ENCODE measurements around the gene ZNF284. TPM values are rescaled to one million over a fixed set of nuclear protein-coding genes. Genes with fewer than 3 reads are reported as not detected.
A peak's percentile ranks its signal among the peaks of the same experiment; 100 is the strongest.

ZNF284 gene
- polyA plus RNA-seq, 2 of the 4 experiments (the other 2 are of a cell fraction), result 1.0 to 1.2 TPM

DNA sequence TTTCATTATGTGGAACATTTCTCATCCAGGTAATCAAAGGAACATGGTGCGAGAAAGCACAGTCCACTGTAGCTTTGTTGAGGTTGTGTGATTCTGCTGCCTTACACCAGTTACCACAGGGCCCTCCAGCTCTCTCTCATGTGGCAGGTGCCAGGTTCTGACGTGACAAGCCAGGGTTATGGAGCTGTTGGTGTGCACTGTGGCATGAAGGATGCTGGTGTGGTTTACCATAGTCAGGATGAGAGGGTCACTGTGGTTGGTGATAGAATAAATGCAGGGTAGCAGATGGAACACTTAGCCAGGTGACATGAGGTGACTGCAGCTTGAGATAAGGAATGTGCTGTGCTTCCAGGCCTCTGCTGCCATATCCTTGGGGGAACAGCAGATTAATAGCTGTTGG, 12.7 kb upstream of the ZNF284 start:
- ChIA-PET POLR2A (no interaction called here), CTCF (no interaction called here)
- Histone ChIP-seq H3K9me3 (peaks cover 91% of the 10 kb centered on the region), H3K27ac (no peak overlapping the region), H3K4me2 (no peak overlapping the region), H3K4me3 (no peak overlapping the region), H3K4me1 (no peaks in the 10 kb centered on the region)
- WGBS (ENCODE audit: missing lambda C conversion rate), result 65% methylated on average over 2 of the region's 2 CpGs
- ATAC-seq, result no peak; a peak in 1 of 6 replicates
- TF ChIP-seq CBX8 (IDR thresholded peaks at IDR 0.05) (no peak), RNF2 (IDR thresholded peaks at IDR 0.05; ENCODE audit: borderline replicate concordance, low read depth) (no peak), MYC (IDR thresholded peaks at IDR 0.05; ENCODE audit: borderline replicate concordance, low read length) (no peak), EHF (CRISPR knock-in tag; IDR thresholded peaks at IDR 0.05) (no peak), ESRRA (IDR thresholded peaks at IDR 0.05; ENCODE audit: borderline replicate concordance, low read length) (no peak), SMC3 (IDR thresholded peaks at IDR 0.05) (no peak), TP53 (CRISPR knock-in tag; IDR thresholded peaks at IDR 0.05) (no peak), HOXB13 (CRISPR knock-in tag; IDR thresholded peaks at IDR 0.05; ENCODE audit: low read depth) (no peak), HEYL (CRISPR knock-in tag; IDR thresholded peaks at IDR 0.05) (no peak)
- TF ChIP-seq, protein P1, sequence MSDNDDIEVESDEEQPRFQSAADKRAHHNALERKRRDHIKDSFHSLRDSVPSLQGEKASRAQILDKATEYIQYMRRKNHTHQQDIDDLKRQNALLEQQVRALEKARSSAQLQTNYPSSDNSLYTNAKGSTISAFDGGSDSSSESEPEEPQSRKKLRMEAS (IDR thresholded peaks at IDR 0.05), result no peak
- DNase-seq (ENCODE audit: low read depth in 1 of 2, low spot score in 1 of 2), result no peak
- no peak for FAIRE-seq

DNA sequence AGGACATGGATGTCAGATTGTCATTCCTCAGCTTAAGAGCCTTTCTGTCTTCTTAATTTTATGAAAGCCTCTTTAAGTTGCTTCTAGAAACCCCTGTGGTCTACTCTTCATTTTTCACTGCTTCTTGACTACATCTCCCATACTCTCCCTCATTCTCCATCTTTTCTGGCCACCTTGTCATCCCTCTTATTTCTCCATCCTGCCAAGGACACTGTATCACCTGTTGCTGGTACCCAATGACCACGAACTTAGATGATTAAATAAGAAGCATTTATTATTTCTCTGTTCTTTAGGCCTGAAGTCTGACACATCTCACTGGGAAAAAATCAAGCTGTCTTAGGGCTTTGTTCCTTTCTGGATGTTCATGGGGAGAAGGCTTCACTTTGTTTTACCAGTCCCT, 10.9 kb upstream of the ZNF284 start:
- no peaks in the 10 kb centered on the region for H3K4me1 ChIP-seq
- no peak overlapping the region for H3K4me3 ChIP-seq
- H3K27ac ChIP-seq, result no peak overlapping the region
- H3K9me3 ChIP-seq, result peaks cover 90% of the 10 kb centered on the region
- no peak for FAIRE-seq
- no peak for TF ChIP-seq HDAC2 (IDR thresholded peaks at IDR 0.05)
- TF ChIP-seq TP53 (CRISPR knock-in tag; IDR thresholded peaks at IDR 0.05), result no peak
- TF ChIP-seq, protein P2, sequence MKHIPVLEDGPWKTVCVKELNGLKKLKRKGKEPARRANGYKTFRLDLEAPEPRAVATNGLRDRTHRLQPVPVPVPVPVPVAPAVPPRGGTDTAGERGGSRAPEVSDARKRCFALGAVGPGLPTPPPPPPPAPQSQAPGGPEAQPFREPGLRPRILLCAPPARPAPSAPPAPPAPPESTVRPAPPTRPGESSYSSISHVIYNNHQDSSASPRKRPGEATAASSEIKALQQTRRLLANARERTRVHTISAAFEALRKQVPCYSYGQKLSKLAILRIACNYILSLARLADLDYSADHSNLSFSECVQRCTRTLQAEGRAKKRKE (CRISPR knock-in tag; IDR thresholded peaks at IDR 0.05; ENCODE audit: low read depth), result no peak
- TF ChIP-seq, protein P3, sequence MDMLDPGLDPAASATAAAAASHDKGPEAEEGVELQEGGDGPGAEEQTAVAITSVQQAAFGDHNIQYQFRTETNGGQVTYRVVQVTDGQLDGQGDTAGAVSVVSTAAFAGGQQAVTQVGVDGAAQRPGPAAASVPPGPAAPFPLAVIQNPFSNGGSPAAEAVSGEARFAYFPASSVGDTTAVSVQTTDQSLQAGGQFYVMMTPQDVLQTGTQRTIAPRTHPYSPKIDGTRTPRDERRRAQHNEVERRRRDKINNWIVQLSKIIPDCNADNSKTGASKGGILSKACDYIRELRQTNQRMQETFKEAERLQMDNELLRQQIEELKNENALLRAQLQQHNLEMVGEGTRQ (IDR thresholded peaks at IDR 0.05), result no peak
- TF ChIP-seq E2F6 (IDR thresholded peaks at IDR 0.05; ENCODE audit: borderline replicate concordance, low read depth), result no peak
- no peak for TF ChIP-seq FOSL2 (IDR thresholded peaks at IDR 0.05)
- TF ChIP-seq FOSL2 (CRISPR knock-in tag; IDR thresholded peaks at IDR 0.05), result no peak
- no peak for TF ChIP-seq JUNB (IDR thresholded peaks at IDR 0.05)
- TF ChIP-seq CEBPB (IDR thresholded peaks at IDR 0.05), result no peak
- TF ChIP-seq EHF (CRISPR knock-in tag; IDR thresholded peaks at IDR 0.05), result no peak
- TF ChIP-seq JUN (IDR thresholded peaks at IDR 0.05), result no peak
- TF ChIP-seq, protein P4, sequence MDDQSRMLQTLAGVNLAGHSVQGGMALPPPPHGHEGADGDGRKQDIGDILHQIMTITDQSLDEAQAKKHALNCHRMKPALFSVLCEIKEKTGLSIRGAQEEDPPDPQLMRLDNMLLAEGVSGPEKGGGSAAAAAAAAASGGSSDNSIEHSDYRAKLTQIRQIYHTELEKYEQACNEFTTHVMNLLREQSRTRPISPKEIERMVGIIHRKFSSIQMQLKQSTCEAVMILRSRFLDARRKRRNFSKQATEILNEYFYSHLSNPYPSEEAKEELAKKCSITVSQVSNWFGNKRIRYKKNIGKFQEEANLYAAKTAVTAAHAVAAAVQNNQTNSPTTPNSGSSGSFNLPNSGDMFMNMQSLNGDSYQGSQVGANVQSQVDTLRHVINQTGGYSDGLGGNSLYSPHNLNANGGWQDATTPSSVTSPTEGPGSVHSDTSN (IDR thresholded peaks at IDR 0.05), result no peak
- TF ChIP-seq RNF2 (IDR thresholded peaks at IDR 0.05; ENCODE audit: borderline replicate concordance, low read depth), result no peak
- CTCF ChIA-PET, result interaction anchor here (0.6 kb wide), 1 partner anchor 133 kb away, joined by 3 read pairs; no protein-coding TSS in a partner anchor
- POLR2A ChIA-PET, result no interaction called here
- no peak for ATAC-seq
- no peak for DNase-seq (ENCODE audit: low read depth in 1 of 2, low spot score in 1 of 2)
- 41% methylated on average over 1 of the region's 1 CpG for WGBS (ENCODE audit: missing lambda C conversion rate)
- no peak overlapping the region for H3K4me2 ChIP-seq

DNA sequence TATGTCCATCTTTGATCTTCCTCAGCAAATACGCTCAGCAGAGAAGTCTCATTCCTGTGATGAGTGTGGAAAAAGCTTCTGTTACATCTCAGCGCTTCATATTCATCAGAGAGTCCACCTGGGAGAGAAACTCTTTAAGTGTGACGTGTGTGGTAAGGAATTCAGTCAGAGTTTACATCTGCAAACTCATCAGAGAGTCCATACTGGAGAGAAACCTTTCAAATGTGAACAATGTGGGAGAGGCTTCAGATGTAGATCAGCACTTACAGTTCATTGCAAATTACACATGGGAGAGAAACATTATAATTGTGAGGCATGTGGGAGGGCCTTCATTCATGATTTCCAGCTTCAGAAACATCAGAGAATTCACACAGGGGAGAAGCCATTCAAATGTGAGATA, 5.7 kb upstream of the ZNF284 start:
- no peak for FAIRE-seq
- CTCF ChIA-PET, result interaction anchor here (0.7 kb wide), 1 partner anchor 8 kb away, joined by 3 read pairs; no protein-coding TSS in a partner anchor

More for the DNA sequence above, 5.7 kb upstream of the ZNF284 start:
- peaks cover 96% of the 10 kb centered on the region for H3K9me3 ChIP-seq
- TF ChIP-seq RNF2 (IDR thresholded peaks at IDR 0.05; ENCODE audit: borderline replicate concordance, low read depth), result no peak
- TF ChIP-seq FOSB (CRISPR knock-in tag; IDR thresholded peaks at IDR 0.05), result no peak
- 0 out of 2 replicates have a peak, but pooled peaks have one; percentile 17 for TF ChIP-seq GATA3 (IDR thresholded peaks at IDR 0.05; ENCODE audit: borderline replicate concordance)
- no peak for TF ChIP-seq FOSL2 (IDR thresholded peaks at IDR 0.05)
- TF ChIP-seq FOSL2 (CRISPR knock-in tag; IDR thresholded peaks at IDR 0.05), result no peak
- no peak for TF ChIP-seq ZSCAN20 (CRISPR knock-in tag; IDR thresholded peaks at IDR 0.05)
- no peak overlapping the region for H3K4me2 ChIP-seq
- H3K4me1 ChIP-seq, result no peaks in the 10 kb centered on the region
- WGBS (ENCODE audit: missing lambda C conversion rate), result 43% methylated on average over 3 of the region's 3 CpGs
- POLR2A ChIA-PET, result no interaction called here
- DNase-seq (ENCODE audit: low read depth in 1 of 2, low spot score in 1 of 2) (no peak), ATAC-seq (no peak)
- H3K27ac ChIP-seq, result no peak overlapping the region
- no peak overlapping the region for H3K4me3 ChIP-seq

All from A549 (cell line).